ENCODE measurements around the gene AKT2. TPM values are rescaled to one million over a fixed set of nuclear protein-coding genes. Genes with fewer than 3 reads are reported as not detected.

The AKT2 gene
- polyA plus RNA-seq, 2 of the 4 experiments (the other 2 are of a cell fraction): 136 to 159 TPM

- Histone ChIP-seq H3K9me3 (no peaks in the 10 kb centered on the region), H3K27ac (no peak overlapping the region), H3K4me2 (no peak overlapping the region), H3K4me3 (no peak overlapping the region), H3K4me1 (peaks cover 6% of the 10 kb centered on the region; the same call in 2 of the 3 replicates)
- ATAC-seq (no peak), FAIRE-seq (no peak), DNase-seq (ENCODE audit: low read depth in 1 of 2, low spot score in 1 of 2) (no peak)
- ChIA-PET POLR2A (interaction anchor here (0.6 kb wide), 1 partner anchor 327 kb away, joined by 5 read pairs; no protein-coding TSS in a partner anchor), CTCF (interaction anchor here (0.7 to 10.4 kb wide), 7 partner anchors 10 to 130 kb away, joined by 3 to 86 read pairs (median 5); partner anchors contain the start of gene AKT2)
- TF ChIP-seq MYC (IDR thresholded peaks at IDR 0.05; ENCODE audit: borderline replicate concordance, low read length) (no peak), KDM1A (IDR thresholded peaks at IDR 0.05; ENCODE audit: low read depth) (peak; percentile 84; the same call in 1 of the 2 replicates)
- 89% methylated on average over 19 of the region's 19 CpGs for WGBS (ENCODE audit: missing lambda C conversion rate)
These were observed 20.7 kb downstream of the AKT2 start for GRCh38 chr19:40264314-40265054.

GRCh38 chr19:40263440-40264313, 21.5 kb downstream of the AKT2 start:
- no peaks in the 10 kb centered on the region for H3K9me3 ChIP-seq
- no peak overlapping the region for H3K4me2 ChIP-seq
- no peak for DNase-seq (ENCODE audit: low read depth in 1 of 2, low spot score in 1 of 2)
- peaks cover 6% of the 10 kb centered on the region; the same call in 2 of the 3 replicates for H3K4me1 ChIP-seq
- H3K27ac ChIP-seq: no peak overlapping the region
- POLR2A ChIA-PET: no interaction called here
- CTCF ChIA-PET: interaction anchor here (0.6 to 10.4 kb wide), 8 partner anchors 9 to 967 kb away, joined by 3 to 86 read pairs (median 4); partner anchors contain the start of gene AKT2
- TF ChIP-seq MAFK (IDR thresholded peaks at IDR 0.05; ENCODE audit: partially characterized antibody): no peak
- TF ChIP-seq ATOH8 (CRISPR knock-in tag; IDR thresholded peaks at IDR 0.05; ENCODE audit: low read depth): no peak
- TF ChIP-seq JUNB (IDR thresholded peaks at IDR 0.05): no peak
- TF ChIP-seq GATA3 (IDR thresholded peaks at IDR 0.05; ENCODE audit: borderline replicate concordance): no peak
- TF ChIP-seq USF2 (IDR thresholded peaks at IDR 0.05): no peak
- no peak for TF ChIP-seq CTCF (IDR thresholded peaks at IDR 0.05)
- TF ChIP-seq HDAC2 (IDR thresholded peaks at IDR 0.05): no peak
- no peak for TF ChIP-seq BHLHE40 (IDR thresholded peaks at IDR 0.05; ENCODE audit: low read depth, low read length)
- TF ChIP-seq PBX3 (IDR thresholded peaks at IDR 0.05): no peak
- 95% methylated on average over 24 of the region's 24 CpGs for WGBS (ENCODE audit: missing lambda C conversion rate)
- ATAC-seq: peak; percentile 9 to 19; a peak in 2 of 6 replicates
- FAIRE-seq: no peak
- H3K4me3 ChIP-seq: no peak overlapping the region

GRCh38 chr19:40262422-40262821, 22.7 kb downstream of the AKT2 start:
- ATAC-seq (no peak; a peak in 1 of 6 replicates), FAIRE-seq (no peak), DNase-seq (ENCODE audit: low read depth in 1 of 2, low spot score in 1 of 2) (no peak)
- POLR2A ChIA-PET: no interaction called here
- 79% methylated on average over 3 of the region's 3 CpGs for WGBS (ENCODE audit: missing lambda C conversion rate)
- H3K4me2 ChIP-seq: no peak overlapping the region
- CTCF ChIA-PET: interaction anchor here (0.9 to 10.4 kb wide), 7 partner anchors 9 to 372 kb away, joined by 3 to 86 read pairs (median 3); partner anchors contain the start of gene AKT2
- H3K27ac ChIP-seq: no peak overlapping the region
- H3K9me3 ChIP-seq: no peaks in the 10 kb centered on the region
- no peak overlapping the region for H3K4me3 ChIP-seq
- peaks cover 6% of the 10 kb centered on the region; the same call in 2 of the 3 replicates for H3K4me1 ChIP-seq
- TF ChIP-seq POLR2A (IDR thresholded peaks at IDR 0.05; ENCODE audit: low read length): no peak
- no peak for TF ChIP-seq CHD4 (IDR thresholded peaks at IDR 0.05; ENCODE audit: borderline replicate concordance)
- no peak for TF ChIP-seq CBX2 (IDR thresholded peaks at IDR 0.05; ENCODE audit: borderline replicate concordance, low read depth)
- no peak for TF ChIP-seq NFE2L2 (conservative IDR thresholded peaks at IDR 0.05; ENCODE audit: low read length)
- no peak for TF ChIP-seq USF2 (IDR thresholded peaks at IDR 0.05)
- no peak for TF ChIP-seq FOSB (CRISPR knock-in tag; IDR thresholded peaks at IDR 0.05)
- no peak for TF ChIP-seq CHD2 (IDR thresholded peaks at IDR 0.05; ENCODE audit: low read length, partially characterized antibody)
- TF ChIP-seq NPAS2 (CRISPR knock-in tag; IDR thresholded peaks at IDR 0.05; ENCODE audit: borderline replicate concordance): no peak
- no peak for TF ChIP-seq MAZ (IDR thresholded peaks at IDR 0.05; ENCODE audit: borderline replicate concordance, low read depth, low read length)
- TF ChIP-seq CBX8 (IDR thresholded peaks at IDR 0.05): no peak
- no peak for TF ChIP-seq EHMT2 (IDR thresholded peaks at IDR 0.05; ENCODE audit: low read depth)
- TF ChIP-seq BHLHE40 (IDR thresholded peaks at IDR 0.05; ENCODE audit: low read depth, low read length): no peak
- no peak for TF ChIP-seq BCL3 (IDR thresholded peaks at IDR 0.05)
- no peak for TF ChIP-seq FOSL2 (IDR thresholded peaks at IDR 0.05)
- no peak for TF ChIP-seq FOSL2 (CRISPR knock-in tag; IDR thresholded peaks at IDR 0.05)
- TF ChIP-seq RNF2 (IDR thresholded peaks at IDR 0.05; ENCODE audit: borderline replicate concordance, low read depth): no peak
